ENCODE measurements around the gene PGAP3. TPM values are rescaled to one million over a fixed set of nuclear protein-coding genes. Genes with fewer than 3 reads are reported as not detected.

PGAP3 gene
- total RNA-seq, 1 donor from 2014 or later = 36.8 TPM

DNA sequence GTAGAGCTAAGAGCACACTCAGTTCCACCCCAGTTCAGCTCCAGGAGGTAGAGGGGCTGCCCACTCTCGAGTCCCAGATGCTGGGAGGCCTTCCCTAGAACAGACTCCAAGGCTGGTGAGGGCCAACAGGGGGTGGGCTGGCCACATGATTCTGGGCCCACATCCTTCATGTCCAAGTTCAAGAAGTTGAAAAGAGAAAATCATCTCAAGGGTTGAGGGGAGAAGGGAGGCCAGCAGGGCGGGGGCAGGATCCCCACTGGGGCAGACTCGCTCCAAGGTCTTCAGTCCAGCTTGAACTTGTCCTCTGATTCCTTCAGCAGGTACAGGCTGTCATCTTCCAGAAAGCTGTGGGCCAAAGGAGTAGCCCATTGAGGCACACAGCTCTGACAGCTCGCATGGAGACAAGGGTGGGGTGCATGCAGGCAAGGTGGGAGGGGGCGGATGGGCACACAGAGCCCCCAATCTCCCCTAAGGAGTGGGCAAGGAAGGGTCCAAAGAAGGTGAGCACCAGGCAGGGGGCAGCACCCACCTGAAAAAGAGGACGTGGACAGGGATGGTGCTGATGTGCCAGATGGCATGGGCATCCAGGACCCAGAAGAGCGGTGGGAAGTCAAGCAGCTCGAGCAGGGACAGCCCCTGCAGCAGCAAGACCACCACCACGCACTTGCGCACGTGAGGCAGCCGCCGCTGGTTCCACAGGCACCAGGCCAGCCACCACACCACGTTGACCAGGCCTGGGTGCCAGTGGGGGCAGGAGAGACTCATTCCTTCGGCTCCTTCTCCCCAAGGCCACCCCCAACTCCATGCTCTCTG is 15.1 kb downstream of the PGAP3 start:
- Mint-ChIP-seq H3K4me1 (peaks cover 28% of the 10 kb centered on the region), H3K27me3 (ENCODE audit: low read depth) (peaks cover 35% of the 10 kb centered on the region), H3K36me3 (no peaks in the 10 kb centered on the region), H3K27ac (no peak overlapping the region), H3K9me3 (no peaks in the 10 kb centered on the region), H3K4me3 (no peak overlapping the region)
- no peak for DNase-seq (ENCODE audit: low spot score in 2 of 2, unreplicated experiment in 2 of 2)
- TF ChIP-seq, protein P1, sequence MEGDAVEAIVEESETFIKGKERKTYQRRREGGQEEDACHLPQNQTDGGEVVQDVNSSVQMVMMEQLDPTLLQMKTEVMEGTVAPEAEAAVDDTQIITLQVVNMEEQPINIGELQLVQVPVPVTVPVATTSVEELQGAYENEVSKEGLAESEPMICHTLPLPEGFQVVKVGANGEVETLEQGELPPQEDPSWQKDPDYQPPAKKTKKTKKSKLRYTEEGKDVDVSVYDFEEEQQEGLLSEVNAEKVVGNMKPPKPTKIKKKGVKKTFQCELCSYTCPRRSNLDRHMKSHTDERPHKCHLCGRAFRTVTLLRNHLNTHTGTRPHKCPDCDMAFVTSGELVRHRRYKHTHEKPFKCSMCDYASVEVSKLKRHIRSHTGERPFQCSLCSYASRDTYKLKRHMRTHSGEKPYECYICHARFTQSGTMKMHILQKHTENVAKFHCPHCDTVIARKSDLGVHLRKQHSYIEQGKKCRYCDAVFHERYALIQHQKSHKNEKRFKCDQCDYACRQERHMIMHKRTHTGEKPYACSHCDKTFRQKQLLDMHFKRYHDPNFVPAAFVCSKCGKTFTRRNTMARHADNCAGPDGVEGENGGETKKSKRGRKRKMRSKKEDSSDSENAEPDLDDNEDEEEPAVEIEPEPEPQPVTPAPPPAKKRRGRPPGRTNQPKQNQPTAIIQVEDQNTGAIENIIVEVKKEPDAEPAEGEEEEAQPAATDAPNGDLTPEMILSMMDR (IDR thresholded peaks at IDR 0.05; ENCODE audit: unreplicated experiment) = no peak

DNA sequence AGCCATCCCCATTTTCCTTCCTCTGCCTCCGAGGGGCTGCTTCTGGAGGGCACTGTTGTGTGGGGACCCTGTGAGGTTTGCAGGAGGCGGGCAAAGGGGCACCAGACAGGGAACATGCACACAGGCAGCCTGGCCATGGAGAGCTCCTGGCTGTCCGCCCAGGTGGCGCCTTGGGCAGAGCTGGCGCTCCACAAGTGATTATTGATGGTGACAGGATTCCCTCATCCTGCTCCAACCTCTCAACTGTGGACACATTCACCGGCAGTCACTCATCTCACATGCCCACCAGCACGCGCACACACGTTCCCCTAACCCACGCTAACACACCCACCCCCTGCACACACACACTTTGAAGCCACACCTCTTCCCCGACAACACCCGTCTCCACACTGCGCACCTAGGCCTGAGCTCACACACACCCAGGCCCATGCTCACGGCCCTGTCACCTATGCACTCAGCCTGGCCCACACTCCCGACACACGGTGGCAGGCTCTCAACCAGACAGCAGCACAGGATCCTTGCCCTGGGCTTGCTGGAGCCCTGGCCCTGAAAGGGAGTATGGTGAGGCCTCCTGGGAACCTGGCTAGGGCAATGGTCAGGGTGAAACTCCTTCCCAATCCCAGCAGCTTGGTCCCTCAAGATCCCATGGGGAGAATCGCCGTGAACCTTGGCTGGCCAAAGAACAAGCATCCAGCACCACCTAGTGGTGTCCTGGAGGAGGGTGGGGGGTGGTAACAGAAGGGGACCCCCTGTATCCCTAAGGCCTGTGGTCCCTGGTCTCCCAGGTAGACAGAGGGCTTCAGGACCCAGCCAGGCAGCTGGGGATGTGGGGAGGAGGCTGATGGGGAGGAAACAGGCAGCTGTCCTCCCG is 16.0 kb downstream of the PGAP3 start:
- Mint-ChIP-seq H3K36me3 (no peaks in the 10 kb centered on the region), H3K27ac (no peak overlapping the region), H3K4me1 (peaks cover 22% of the 10 kb centered on the region), H3K4me3 (no peak overlapping the region), H3K27me3 (ENCODE audit: low read depth) (peaks cover 41% of the 10 kb centered on the region), H3K9me3 (no peaks in the 10 kb centered on the region)
- TF ChIP-seq, protein P1 (IDR thresholded peaks at IDR 0.05; ENCODE audit: unreplicated experiment) = no peak
- no peak for DNase-seq (ENCODE audit: low spot score in 2 of 2, unreplicated experiment in 2 of 2)

DNA sequence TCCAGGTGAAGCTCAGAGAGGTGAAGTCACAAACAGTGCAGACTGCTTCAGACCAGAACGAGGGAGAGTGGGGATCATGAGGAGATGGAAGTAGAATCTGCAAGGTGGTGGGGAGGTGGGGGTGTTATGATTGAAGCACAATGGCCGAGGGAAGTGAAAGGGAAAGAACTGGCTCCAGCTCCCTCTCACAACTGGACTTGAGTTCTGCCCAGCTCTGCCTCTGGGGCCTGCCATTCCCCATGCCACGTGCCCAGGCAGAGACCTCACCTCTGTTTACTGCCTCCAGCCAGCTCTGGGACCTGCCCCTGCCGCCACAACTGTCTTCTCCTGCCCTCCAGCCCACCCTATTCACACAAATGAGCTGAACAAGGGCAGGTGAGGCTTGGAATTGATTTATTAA is 17.1 kb downstream of the PGAP3 start:
- TF ChIP-seq, protein P1 (IDR thresholded peaks at IDR 0.05; ENCODE audit: unreplicated experiment) = no peak
- H3K4me3 Mint-ChIP-seq = no peak overlapping the region
- peaks cover 52% of the 10 kb centered on the region for H3K27me3 Mint-ChIP-seq (ENCODE audit: low read depth)
- peaks cover 17% of the 10 kb centered on the region for H3K4me1 Mint-ChIP-seq
- no peak for DNase-seq (ENCODE audit: low spot score in 2 of 2, unreplicated experiment in 2 of 2)
- no peaks in the 10 kb centered on the region for H3K9me3 Mint-ChIP-seq
- no peaks in the 10 kb centered on the region for H3K36me3 Mint-ChIP-seq
- no peak overlapping the region for H3K27ac Mint-ChIP-seq

DNA sequence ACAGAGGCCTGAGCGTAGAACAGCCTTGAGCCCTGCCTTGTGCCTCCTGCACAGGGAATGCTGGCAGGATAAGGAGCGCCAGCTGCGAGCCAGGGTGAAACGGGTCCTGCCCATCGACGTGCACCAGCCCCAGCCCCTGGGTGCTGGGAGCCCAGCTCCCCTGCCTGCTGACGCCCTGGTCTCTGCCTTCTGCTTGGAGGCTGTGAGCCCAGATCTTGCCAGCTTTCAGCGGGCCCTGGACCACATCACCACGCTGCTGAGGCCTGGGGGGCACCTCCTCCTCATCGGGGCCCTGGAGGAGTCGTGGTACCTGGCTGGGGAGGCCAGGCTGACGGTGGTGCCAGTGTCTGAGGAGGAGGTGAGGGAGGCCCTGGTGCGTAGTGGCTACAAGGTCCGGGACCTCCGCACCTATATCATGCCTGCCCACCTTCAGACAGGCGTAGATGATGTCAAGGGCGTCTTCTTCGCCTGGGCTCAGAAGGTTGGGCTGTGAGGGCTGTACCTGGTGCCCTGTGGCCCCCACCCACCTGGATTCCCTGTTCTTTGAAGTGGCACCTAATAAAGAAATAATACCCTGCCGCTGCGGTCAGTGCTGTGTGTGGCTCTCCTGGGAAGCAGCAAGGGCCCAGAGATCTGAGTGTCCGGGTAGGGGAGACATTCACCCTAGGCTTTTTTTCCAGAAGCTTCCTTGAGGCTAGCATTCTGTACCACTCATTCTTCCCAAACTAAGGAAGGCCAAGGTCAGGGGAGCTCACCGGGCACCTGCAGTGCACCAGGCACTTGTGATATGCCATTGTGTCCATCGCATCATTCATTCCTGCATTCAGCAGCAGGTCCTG is 17.7 kb downstream of the PGAP3 start:
- Mint-ChIP-seq H3K9me3 (no peaks in the 10 kb centered on the region), H3K4me3 (no peak overlapping the region), H3K27me3 (ENCODE audit: low read depth) (peaks cover 58% of the 10 kb centered on the region), H3K36me3 (no peaks in the 10 kb centered on the region), H3K27ac (no peak overlapping the region), H3K4me1 (peaks cover 12% of the 10 kb centered on the region)
- TF ChIP-seq, protein P1 (IDR thresholded peaks at IDR 0.05; ENCODE audit: unreplicated experiment) = no peak
- no peak for DNase-seq (ENCODE audit: low spot score in 2 of 2, unreplicated experiment in 2 of 2)

Data from mesothelial cell of epicardium (in vitro differentiated cells).